ENCODE measurements around the gene RPS17.

RPS17 gene

DNA sequence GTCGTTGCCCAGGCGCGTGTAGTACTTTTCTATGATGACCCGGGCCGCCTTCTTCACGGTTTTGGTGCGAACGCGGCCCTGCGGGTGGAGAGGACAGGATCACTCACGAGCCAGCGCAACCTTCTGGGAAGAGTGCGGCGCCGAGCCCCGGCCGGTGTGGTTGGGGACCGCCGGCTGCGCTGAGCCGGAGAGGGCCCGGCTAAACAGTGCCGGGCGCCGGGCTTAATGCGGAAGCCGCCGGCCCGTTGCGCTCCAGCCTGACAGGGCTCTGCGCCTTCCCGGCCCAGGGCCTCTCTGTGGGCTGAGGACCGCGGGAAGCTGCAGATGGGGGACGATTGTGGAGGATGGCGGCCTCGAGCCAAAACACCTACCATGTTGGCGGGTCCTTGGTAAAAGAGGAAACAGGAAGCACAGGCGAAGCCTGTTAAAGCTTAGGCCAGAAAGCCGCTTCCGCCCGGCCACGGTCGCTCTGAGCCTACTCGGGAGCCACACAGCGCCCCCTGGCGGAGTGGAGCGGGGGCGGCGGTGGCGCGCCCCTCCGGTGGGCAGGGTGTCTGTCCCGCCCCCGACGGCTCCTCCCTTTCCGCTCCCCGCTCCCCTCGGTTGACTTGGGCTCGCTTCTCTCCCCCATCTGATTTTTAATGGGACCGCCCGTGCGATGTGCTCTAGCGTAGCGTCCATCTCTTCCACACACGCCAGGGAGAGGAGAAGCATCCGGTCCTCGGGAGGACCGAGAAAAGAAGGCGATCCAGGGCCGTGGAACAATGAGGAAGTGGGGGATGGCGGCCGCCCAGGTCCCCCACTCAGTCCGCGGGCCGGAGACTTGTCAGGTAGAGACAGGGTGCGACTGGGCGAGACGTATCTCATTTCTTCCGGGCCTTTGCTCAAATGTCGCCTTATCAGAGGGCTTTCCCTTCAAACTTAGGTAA lies at the start of gene RPS17:
Gene RPS17 (minus strand): TSS at position 403 of the 929 bp plus-strand sequence. CDS start 29 bp downstream, at position 374.
- peak; percentile 96 for DNase-seq (ENCODE audit: low read depth)

DNA sequence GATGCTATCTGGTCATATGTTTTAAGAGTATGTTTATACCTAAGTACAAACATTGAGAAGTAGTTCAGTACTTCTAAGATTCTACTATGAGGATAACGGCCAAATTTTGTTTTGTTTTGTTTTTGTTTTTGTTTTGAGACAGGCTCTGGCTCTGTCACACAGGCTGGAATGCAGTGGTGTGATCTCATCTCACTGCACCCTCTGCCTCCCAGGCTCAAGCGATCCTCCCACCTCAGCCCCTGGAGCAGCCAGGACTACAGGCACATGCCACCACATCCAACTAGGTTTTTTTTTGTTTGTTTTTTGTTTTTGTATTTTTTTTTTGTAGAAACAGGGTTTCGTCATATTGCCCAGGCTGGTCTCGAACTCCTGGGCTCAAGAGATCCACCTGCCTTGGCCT lies 47.5 kb upstream of the RPS17 start:
- DNase-seq (ENCODE audit: low read depth): no peak

DNA sequence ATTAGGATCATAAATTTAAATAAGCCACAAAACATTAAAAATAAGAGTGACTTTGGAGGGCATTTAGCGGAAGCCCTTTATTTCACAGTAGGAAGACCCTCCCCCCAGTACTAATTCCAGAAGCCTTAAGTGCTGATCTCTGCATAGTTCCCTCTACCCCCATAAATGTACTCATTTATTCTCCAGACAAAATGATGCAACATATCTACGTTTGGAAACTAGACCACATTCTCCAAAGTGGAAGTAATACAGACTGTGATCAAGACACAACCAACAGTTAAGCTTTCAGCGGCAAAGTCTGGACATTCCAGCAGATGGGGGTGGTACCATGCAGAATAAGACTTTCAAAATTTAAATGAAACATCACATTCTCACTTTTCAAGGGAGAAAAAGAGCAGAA lies 44.8 kb upstream of the RPS17 start:
- DNase-seq (ENCODE audit: low read depth): peak; percentile 43

DNA sequence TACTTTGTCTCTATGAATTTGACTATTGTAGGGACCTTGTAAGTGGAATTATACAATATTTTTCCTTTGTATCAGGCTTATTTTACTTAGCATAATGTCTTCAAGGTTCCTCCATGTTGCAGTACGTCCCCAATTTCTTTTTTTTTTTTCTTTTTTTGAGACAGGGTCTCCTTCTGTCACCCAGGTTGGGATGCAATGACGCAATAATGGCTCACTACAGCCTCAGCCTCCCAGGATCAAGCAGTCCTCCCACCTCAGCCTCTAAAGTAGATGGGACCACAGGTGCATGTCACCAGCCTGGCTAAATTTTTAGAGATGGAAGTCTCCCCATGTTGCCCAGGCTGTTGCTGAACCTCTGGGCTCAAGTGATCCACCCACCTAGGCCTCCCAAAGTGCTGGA lies 40.5 kb upstream of the RPS17 start:
- DNase-seq (ENCODE audit: low read depth): no peak

DNA sequence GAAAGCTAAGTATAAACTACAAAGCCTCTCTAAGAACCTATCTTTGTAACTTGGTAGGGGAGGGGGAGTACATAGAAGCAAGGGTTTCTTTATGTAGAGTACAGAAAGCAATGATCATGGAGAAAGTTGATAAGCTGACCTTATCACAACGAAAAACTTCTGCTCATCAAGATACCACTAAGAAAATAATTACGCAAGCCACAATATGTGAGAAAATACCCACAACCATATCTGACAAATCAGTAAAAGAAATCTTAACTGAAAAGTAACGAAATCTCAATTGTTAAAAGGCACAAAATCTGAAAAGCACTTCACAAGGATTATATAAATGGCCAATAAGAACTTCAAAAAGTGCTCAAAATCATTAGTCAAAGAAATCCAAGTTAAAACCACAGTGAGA lies 35.1 kb upstream of the RPS17 start:
- DNase-seq (ENCODE audit: low read depth): no peak

DNA sequence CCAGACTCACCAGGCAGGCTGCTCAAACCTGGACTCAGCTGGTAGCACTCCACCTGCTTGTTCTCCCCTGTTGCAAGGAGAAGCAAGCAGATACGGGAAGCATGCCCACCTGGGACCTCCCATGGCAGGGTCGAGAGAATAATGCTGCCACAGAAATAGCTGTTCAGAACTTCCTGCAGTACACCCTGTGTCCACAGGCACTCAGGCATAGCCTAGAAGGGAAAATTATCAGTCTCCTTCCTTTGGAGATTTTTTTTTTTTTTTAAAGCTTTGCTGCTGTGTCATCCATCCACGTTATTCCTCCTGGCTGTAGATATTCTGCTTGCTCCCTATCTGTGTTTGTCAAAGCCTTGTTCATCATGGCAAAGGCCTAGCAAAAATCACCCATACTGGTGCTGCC lies 32.7 kb upstream of the RPS17 start:
- no peak for DNase-seq (ENCODE audit: low read depth)

DNA sequence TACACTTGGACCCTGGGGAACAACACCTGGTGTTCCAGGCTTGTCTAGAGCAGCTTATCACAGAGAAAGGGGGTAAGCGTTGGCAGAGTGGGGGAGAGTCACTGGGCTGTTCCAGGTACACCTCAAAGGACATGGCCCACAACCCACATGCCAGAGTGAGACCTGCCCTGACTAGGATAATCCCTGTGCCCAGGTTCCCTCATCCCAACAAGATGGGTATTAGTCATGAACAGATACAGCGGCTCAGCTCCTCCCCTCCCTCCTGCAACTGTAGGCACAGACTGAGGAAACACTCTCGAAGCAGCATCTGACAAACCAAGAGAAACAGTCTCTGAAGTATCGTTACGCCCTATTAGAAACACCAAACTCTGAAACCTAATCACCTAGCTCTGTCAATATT lies 32.1 kb upstream of the RPS17 start:
- peak; percentile 10 for DNase-seq (ENCODE audit: low read depth)

DNA sequence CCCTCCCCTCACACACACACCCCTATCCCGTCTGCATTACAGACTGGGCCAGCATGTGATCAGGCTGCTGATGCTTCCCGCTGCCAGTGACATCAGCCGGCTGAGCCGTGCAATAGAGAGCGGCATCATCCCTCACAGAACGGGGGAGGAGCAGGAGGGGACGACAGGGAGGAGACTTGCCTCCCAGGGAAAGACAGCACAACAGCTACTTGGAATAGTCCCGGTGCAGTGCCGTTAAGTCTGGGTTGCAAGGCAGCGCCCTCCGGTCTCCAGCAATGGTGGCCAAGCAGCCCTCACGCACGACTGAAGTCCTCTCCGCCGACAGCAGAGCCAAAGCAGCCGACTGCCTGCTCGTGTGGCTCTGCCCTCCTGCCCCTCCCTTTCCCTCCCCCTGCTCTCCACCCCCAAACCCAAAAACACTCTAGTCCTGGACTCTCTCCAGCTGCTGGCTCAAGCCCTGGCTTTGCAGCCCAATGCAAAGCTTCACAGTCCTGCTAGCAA lies 31.5 kb upstream of the RPS17 start:
- peak; percentile 83 for DNase-seq (ENCODE audit: low read depth)

DNA sequence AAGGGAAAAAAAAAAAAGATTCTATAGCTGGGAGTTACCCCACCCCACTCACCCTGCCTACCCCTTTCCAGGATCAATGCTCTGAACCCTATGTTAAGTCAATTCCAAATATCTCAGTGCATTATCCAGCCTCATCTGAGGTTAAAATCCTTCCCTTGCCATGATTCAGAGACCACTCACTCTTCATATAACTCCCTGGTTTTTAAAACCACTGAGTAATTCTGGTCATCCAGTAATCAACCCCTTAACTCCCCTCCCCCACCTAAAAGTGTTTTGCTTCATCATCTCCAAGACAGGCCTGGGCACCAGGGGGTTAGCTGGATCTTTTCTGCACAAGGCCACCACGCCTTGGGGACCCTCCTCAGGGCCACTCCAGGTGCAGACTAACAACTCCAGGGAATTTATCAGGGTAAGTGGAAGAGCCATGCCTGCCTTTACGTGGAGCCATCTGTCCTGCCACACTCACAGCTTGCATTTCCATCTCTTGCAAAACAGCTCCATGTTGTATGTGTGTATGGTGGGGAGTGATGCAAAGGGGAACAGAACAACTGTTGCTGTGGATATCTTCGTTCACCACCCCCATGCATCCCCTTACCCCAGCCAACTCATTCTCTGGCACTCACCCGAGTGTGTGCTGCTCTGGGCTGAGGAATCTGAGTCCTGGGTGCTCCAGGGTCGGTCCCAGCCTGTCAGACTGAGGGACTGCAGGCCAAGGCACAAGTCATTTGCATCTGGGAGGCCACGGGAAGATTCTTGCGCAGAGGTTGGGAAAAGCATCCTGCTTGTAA lies 30.7 kb upstream of the RPS17 start:
- peak; percentile 40 for DNase-seq (ENCODE audit: low read depth)

DNA sequence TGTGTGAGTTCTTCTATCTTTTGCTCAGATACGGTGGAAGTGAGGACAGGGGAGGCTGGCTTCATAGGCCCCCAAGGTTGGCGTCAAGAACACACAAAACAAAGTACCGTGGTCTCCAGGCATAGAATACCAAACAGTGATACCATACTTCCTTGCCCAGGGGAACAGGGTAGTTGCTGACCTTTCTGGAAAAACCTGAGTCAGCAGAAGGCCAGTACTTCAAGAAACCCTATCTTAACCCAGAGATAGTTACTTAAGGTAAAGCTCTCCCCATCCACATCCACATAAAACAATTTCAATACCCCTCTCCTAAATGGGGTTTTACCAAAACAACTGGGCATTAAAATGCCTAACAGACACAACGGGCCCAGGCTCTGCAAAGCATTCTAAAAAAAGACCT lies 29.6 kb upstream of the RPS17 start:
- no peak for DNase-seq (ENCODE audit: low read depth)

DNA sequence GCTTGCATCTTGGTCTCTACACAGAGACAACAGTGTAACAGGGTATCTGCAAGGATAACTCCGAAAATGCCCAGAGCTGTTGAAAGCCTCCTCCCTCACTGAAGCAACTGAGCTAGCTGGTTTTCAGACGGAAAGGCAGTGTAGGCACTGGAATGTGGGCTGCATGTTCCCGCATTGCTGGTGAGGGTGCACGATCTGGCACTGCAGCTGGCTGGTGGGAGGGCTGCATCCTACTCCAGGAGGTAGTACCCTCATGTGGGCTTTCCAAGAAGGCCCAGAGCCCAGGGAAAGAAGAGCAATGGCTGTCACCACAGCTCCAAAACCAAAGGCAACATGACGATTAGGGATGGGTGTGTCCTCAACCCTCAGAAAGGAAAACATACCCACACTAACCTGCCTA lies 28.7 kb upstream of the RPS17 start:
- no peak for DNase-seq (ENCODE audit: low read depth)

DNA sequence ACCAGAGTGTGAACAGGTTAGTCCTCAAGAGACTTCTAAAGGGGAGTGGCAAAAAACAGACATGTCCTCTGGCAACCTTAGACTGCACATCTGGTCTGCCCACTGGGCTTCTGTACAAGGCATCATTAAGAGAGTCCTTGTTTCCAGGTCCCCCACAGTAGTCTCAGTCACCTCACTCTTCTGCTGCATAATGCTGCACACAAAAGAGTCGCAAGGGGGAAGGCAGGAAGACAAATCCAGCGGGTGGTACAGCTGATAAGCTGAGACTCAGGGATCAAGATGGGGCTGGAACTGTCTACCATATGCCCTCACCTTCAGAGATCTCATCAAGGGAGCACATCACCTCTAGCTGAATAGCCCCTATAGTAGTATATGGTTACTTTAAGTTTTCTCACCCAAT lies 27.4 kb upstream of the RPS17 start:
- no peak for DNase-seq (ENCODE audit: low read depth)

DNA sequence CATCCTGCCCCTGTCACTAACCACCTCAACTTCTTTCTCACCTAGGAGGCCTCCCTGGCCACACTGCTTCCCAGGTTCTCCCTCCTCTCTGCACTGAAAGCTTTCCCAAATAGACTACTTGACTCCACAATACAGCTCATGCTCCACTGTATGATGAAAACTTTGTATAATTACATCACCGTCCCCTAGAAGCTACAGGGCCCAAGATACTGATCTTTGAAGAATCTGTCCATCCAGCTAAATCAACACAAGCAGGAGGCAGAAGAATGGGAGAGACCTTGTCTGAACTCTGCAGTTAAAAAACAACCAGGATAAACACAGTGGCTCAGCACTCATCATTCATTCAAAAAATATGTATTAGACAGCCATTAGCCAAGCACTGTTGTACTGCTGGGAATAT lies 26.4 kb upstream of the RPS17 start:
- peak; percentile 83 for DNase-seq (ENCODE audit: low read depth)

DNA sequence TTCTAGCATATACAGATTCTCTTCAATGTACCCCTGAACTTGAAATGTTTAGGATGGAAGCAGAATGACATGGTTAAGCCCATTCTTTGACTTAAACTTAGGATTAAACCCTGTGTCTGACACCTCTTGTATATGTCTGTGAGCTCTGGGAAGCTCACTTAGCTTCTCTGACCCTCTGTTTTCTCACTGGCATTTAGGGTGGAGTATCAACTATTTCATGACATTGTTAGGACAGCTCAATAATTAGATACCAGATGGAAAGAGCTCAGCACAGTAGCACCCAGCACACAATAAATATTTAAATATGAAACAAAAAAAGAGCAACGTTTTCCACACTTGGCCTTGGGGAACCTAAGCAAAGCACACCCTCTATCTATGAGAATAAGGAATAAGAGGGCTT lies 18.2 kb upstream of the RPS17 start:
- no peak for DNase-seq (ENCODE audit: low read depth)

DNA sequence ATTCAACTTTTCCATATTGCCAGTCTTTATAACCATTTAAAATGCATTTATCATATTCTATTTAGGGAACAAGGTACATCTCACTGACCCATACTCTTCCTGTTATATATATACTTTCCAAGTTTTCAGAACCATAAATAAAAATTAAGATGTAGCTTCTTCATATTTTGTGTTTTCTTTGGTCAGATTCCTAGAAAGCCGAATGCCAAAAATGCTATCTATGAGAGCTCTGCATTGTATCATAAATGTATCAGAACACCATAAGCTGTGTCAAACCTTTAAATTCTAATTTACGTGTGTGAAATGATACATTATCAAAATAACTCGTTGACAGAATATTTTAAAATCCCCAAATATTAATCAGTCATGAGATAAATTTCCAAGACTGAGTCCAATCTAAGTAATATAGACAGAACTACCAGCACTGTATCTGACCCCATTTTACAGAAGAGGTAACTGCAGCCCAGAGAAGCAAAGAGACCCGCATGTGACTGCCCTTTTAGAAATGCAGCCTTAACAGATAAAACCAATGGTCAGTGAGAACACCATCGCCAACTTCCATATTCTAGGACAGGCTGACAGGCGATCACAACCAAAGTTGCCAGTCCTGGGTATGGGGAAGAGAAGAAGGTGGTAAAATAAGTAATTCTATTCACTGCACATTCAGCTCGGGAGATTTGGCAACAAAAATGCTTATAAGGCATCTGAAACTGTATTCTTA lies 16.2 kb upstream of the RPS17 start:
- DNase-seq (ENCODE audit: low read depth): no peak

DNA sequence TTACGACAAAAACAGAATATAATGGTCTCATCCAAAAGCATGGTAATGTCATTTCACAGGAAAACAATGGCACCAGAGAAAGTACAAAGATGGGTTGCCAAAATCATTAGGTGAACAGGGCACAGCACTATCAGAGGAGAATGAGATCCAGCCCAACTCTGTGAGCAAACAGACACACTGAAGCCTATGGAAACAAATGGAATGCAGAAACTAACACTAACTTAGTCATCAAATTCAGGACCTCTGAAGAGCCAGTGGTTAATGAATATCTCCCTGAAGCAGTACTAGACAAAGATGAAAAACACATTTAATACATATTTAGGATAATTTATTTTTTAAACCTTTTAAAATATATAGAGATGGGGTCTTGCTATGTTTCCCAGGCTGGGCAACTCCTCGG lies 14.6 kb upstream of the RPS17 start:
- DNase-seq (ENCODE audit: low read depth): peak; percentile 27

DNA sequence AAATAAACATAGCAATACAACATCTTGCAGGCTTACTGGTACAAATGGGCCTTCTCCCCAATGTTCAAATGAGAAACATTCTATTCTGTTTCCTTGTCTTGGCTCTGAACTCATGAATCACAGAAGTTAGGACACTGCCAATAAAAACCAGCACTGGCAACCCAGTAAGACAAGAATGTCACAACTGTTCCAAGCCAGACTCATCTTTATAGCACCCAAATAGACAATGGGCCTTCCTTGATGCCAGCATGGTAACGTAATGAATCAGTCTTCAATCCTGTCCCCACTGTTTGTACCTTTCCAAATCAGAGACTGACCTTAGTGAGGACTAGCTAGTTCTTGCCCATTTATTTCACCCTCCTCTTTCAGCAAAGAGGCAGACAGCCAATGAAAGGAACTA lies 14.1 kb upstream of the RPS17 start:
- DNase-seq (ENCODE audit: low read depth): peak; percentile 59

DNA sequence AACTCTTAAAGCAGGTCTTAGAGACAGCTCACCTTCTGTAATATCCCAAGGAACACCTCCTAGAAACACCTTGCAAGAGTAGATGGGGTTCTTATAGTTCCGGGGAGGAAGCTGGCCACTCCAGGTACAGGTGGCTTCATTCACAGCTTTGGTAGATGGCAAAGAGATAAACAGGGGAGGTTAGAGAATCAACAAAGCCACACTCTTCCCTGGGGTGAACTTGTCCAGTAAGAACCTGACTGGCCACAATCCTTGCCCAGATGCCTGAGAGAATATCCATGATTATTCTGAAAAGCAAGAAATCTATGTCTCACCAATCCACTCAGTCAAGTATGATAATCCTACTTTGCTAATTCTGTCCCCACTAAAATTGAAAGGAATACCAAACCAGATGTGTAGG lies 13.6 kb upstream of the RPS17 start:
- DNase-seq (ENCODE audit: low read depth): no peak

DNA sequence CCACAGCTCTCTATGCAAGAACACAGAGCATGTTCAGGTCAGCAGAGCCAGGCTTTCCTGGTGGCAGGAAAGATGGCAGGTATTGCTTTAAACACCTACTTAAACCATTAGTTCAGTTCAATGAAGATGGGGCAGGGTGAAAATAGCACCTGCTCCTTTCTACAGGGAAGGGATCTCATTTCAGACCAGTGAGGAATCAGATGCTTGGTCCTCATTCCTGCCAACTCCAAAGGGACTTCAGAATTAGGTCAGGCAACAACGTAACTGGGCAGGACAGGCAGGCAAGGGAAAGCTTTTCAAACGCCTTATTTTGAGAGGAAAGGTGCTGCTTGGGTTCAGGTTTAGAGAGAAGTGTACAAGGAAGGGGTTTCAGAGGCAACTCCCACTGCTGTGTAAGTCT lies 12.6 kb upstream of the RPS17 start:
- no peak for DNase-seq (ENCODE audit: low read depth)

DNA sequence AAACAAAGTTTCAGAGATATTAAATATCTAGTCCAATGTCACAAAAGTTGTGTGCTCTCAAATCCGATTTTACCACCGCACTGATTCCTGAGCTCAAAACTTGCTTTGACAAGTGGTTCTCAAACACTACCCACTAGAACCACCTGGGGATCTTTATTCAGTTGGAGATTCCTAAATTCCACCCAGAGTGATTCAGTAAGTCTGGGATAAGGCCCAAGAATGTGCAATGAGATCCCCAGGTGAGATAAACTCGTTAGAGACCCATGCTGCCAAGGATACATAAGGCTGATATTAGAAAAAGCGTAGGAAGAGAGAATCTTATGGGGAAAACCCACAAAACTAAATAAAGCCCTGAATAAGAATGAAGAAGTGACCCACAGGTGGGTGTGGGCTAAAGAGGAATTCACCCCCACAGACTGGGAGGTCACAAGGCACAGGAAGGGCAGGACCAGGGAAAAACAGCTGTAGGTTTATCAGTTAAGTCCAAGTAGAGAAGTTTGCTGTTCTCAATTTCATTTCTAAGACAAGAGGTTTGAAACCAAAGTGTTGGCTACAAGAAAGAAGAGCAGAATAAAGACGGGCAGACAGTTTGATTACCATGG lies 11.5 kb upstream of the RPS17 start:
- DNase-seq (ENCODE audit: low read depth): no peak

DNA sequence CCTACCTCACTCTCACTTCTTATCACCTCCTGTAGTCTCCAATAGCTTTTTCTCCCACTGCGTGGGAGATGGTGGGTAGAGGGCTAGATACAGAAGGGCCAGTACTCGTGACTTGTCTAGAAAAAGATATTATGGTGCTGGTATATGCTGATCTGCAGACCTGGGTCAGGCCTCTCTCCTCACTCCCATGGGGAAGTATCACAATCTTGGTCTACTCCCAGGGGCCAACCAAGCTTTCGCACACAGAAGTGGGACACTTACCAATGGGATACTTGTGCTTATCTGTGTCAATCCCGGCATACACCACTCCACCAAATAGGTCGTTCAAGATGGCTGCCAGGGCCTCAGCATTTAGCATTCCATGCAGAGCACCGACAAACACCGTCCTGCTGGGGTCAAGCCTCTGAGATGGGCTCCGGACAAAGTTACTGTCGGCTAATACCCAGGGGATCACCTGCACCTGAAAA lies 9.0 kb upstream of the RPS17 start:
- DNase-seq (ENCODE audit: low read depth): no peak

DNA sequence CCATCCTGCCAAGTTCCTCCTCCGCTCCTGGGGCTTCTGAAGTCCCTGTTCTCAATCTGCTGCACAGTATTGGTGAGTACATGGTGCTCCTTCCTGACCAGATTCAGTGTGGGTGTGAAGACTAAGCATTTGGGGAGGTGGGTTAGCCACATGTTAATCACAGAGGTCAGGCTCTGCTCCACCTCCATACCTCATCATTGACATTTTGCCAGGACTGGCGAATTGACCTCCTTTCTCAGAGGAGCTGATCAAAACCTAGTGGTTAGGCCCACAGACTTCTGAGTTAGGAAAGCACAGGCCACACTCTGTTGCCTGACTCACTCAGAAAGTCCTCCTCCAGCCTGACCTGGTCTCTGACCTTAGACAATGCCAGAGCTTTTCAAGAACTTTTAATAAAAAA lies 8.4 kb upstream of the RPS17 start:
- DNase-seq (ENCODE audit: low read depth): no peak

Measured in EH (cell line).